Measurements from ENCODE around the gene PRKG1.

PRKG1 gene

DNA sequence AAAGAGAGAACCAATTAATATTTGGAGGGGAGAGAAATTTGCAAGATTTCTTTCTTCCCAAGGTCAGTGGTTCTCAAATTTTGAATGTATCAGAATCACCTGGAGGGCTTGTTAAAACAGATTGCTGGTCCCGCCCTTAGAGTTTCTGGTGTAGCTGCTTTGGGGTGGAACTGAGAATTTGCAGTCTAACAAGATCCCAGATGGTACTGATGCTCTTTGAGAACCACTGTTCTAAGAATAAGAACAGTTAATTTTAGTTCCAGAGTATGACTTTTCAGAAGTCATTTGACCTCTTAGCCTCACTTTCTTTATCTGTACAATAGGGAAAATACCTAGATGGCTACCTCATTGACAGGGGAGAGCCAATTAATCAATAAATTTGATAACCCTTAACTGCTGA is 161.6 kb downstream of the PRKG1 start:
- no peaks in the 10 kb centered on the region for H3K27me3 ChIP-seq (replicated peaks; ENCODE audit: control insufficient read depth, insufficient read depth, low read length)
- H3K4me1 ChIP-seq (ENCODE audit: control insufficient read depth, insufficient read depth, low read length): peaks cover 10% of the 10 kb centered on the region
- no peak for DNase-seq (ENCODE audit: low read depth)
- no peaks in the 10 kb centered on the region for H3K9me3 ChIP-seq (ENCODE audit: control insufficient read depth, low read length)
- H3K36me3 ChIP-seq (ENCODE audit: control insufficient read depth, insufficient read depth, low read length, severe bottlenecking): no peaks in the 10 kb centered on the region
- no peak overlapping the region for H3K4me3 ChIP-seq (ENCODE audit: low read length)
- no peak overlapping the region for H3K9ac ChIP-seq (ENCODE audit: low read length)

DNA sequence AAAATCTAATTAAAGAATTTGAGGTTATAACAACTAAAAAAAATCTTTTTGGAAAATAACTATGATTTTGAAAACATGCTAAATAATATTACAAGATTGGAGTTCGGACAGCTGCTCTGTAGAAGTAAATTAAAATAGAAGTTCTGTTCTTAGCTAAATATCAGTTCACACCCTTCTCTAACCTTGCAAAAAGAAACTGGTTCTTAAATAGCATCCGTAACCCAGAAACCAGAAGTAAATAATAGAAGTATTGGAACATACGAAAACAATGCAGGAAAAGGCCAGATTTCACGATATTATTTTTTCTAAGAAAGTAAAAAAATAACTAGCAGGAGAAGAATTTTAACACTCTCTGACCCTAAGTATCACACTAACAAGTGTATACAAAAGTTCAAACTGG is 164.7 kb downstream of the PRKG1 start:
- Histone ChIP-seq H3K9ac (ENCODE audit: low read length) (no peak overlapping the region), H3K9me3 (ENCODE audit: control insufficient read depth, low read length) (no peaks in the 10 kb centered on the region), H3K27me3 (replicated peaks; ENCODE audit: control insufficient read depth, insufficient read depth, low read length) (no peaks in the 10 kb centered on the region), H3K36me3 (ENCODE audit: control insufficient read depth, insufficient read depth, low read length, severe bottlenecking) (no peaks in the 10 kb centered on the region), H3K4me3 (ENCODE audit: low read length) (no peak overlapping the region), H3K4me1 (ENCODE audit: control insufficient read depth, insufficient read depth, low read length) (no peaks in the 10 kb centered on the region)
- no peak for DNase-seq (ENCODE audit: low read depth)

DNA sequence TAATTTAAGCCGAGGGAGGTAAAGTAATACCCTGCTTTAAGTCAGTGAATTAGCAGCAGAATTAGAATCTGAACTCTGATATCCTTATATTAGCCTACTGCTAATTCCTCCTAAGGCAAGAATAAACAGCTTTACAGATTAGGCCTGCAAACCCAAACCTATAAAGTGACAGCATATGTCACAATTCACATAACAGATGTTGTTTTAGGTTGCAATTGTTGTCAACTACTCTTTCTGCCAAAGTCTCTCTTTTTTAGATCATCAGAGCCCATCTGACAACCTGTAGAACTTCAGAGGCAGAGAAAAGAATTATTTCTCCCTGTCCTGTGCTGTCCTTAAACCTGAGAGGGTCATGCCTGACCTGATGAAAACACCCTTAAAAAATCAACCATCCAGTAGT is 167.2 kb downstream of the PRKG1 start:
- Histone ChIP-seq H3K4me3 (ENCODE audit: low read length) (no peak overlapping the region), H3K36me3 (ENCODE audit: control insufficient read depth, insufficient read depth, low read length, severe bottlenecking) (no peaks in the 10 kb centered on the region), H3K9me3 (ENCODE audit: control insufficient read depth, low read length) (no peaks in the 10 kb centered on the region), H3K9ac (ENCODE audit: low read length) (no peak overlapping the region), H3K27me3 (replicated peaks; ENCODE audit: control insufficient read depth, insufficient read depth, low read length) (no peaks in the 10 kb centered on the region), H3K4me1 (ENCODE audit: control insufficient read depth, insufficient read depth, low read length) (peaks cover 12% of the 10 kb centered on the region)
- DNase-seq (ENCODE audit: low read depth): no peak

DNA sequence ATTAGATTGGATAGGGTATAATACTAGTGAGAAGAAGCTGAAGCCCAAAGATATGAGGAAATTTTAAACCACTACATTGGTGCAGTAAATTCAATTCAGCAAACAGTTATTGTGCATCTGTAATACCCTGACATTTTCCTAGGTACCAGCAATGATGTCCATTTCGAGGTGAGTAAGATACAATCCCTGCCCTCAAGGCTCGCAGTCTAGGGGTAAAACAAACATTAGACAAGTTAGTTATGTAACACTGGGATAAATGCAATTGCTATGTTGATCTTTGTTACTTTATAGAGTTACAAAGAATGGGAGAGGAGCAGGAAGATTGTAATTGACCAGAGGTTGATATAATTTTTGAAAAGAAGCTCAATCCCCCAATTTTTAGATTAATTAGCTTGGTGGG is 168.1 kb downstream of the PRKG1 start:
- Histone ChIP-seq H3K9ac (ENCODE audit: low read length) (no peak overlapping the region), H3K4me1 (ENCODE audit: control insufficient read depth, insufficient read depth, low read length) (peaks cover 12% of the 10 kb centered on the region), H3K9me3 (ENCODE audit: control insufficient read depth, low read length) (no peaks in the 10 kb centered on the region), H3K27me3 (replicated peaks; ENCODE audit: control insufficient read depth, insufficient read depth, low read length) (no peaks in the 10 kb centered on the region), H3K4me3 (ENCODE audit: low read length) (no peak overlapping the region), H3K36me3 (ENCODE audit: control insufficient read depth, insufficient read depth, low read length, severe bottlenecking) (no peaks in the 10 kb centered on the region)
- DNase-seq (ENCODE audit: low read depth): no peak

DNA sequence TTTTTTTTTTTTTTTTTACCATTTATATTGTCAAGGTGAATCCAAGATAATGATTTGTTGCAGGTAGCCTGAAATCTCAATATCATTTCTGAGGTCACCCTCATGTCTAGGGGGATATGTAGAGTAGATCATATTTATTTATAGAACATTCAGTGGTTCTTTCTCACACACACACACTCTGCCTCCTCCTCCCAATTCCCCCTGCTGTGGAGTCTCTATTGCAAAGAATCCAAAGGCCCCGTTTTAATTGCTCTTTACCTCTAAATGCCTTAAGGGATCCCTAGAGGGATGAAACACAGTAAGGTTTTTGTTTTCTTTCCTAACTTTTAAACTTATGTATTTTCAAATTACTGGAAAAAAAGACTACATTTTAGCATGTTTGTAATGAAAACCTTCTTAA is 170.0 kb downstream of the PRKG1 start:
- Histone ChIP-seq H3K4me3 (ENCODE audit: low read length) (peak overlapping the region; percentile 42), H3K4me1 (ENCODE audit: control insufficient read depth, insufficient read depth, low read length) (peaks cover 12% of the 10 kb centered on the region), H3K9me3 (ENCODE audit: control insufficient read depth, low read length) (no peaks in the 10 kb centered on the region), H3K36me3 (ENCODE audit: control insufficient read depth, insufficient read depth, low read length, severe bottlenecking) (no peaks in the 10 kb centered on the region), H3K9ac (ENCODE audit: low read length) (peak overlapping the region; percentile 21), H3K27me3 (replicated peaks; ENCODE audit: control insufficient read depth, insufficient read depth, low read length) (no peaks in the 10 kb centered on the region)
- peak; percentile 46 for DNase-seq (ENCODE audit: low read depth)

DNA sequence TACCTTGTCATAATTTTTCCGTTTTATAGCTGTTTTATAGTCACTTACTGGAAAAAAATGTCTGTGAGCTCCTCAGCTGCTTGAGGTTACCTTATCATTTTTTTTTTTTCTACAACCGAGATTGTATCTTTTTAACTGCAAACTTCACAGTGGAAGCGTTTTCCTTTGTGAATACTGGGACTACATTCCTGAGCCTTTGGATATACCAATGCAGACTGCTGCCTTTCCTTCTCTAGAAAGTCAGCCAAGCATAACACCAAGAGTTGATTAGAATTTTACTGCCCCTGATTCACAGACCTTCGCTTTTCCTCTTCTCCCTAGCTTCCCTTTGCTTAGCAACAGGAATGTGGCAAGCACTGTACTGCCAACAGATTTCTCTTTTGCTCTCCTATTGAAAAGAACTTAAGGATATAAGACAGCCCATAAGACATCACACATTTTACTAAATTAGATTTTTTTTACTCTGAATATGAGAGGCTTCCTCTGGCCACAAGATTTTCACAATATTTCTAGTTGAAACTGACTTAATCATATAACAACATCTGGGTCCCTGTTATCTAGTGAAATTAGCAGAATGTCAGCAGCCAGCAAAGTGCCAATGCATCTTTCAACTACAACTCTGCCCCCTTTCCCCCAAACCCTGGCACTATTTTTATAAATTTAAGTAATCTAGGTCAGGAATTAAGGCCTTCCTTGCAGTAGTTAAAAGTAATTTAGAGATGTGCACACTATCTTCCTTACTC is 170.6 kb downstream of the PRKG1 start:
- DNase-seq (ENCODE audit: low read depth): peak; percentile 85
- no peaks in the 10 kb centered on the region for H3K27me3 ChIP-seq (replicated peaks; ENCODE audit: control insufficient read depth, insufficient read depth, low read length)
- peak overlapping the region; percentile 42 for H3K4me3 ChIP-seq (ENCODE audit: low read length)
- peaks cover 12% of the 10 kb centered on the region for H3K4me1 ChIP-seq (ENCODE audit: control insufficient read depth, insufficient read depth, low read length)
- peak overlapping the region; percentile 21 for H3K9ac ChIP-seq (ENCODE audit: low read length)
- H3K36me3 ChIP-seq (ENCODE audit: control insufficient read depth, insufficient read depth, low read length, severe bottlenecking): no peaks in the 10 kb centered on the region
- no peaks in the 10 kb centered on the region for H3K9me3 ChIP-seq (ENCODE audit: control insufficient read depth, low read length)

DNA sequence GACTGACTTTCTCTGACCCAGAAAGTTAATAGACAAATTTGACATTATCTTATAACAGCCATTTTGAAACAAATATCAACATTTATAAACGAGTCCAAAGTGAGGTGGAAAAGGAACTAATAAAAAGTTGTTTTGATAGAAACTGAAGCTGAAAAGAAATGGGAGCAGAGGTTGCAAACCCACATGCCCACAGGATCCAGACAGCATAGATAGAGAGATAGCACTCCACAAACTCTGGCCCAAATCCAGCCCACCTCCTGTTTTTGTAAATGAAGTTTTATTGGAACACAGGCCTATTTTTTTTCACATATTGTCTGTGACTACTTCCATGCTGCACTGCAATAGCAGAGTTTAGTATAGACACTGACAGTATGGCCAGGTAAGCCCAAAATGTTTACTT is 171.9 kb downstream of the PRKG1 start:
- no peak for DNase-seq (ENCODE audit: low read depth)
- H3K9ac ChIP-seq (ENCODE audit: low read length): no peak overlapping the region
- H3K27me3 ChIP-seq (replicated peaks; ENCODE audit: control insufficient read depth, insufficient read depth, low read length): no peaks in the 10 kb centered on the region
- H3K4me1 ChIP-seq (ENCODE audit: control insufficient read depth, insufficient read depth, low read length): peaks cover 21% of the 10 kb centered on the region
- no peak overlapping the region for H3K4me3 ChIP-seq (ENCODE audit: low read length)
- no peaks in the 10 kb centered on the region for H3K9me3 ChIP-seq (ENCODE audit: control insufficient read depth, low read length)
- H3K36me3 ChIP-seq (ENCODE audit: control insufficient read depth, insufficient read depth, low read length, severe bottlenecking): no peaks in the 10 kb centered on the region

DNA sequence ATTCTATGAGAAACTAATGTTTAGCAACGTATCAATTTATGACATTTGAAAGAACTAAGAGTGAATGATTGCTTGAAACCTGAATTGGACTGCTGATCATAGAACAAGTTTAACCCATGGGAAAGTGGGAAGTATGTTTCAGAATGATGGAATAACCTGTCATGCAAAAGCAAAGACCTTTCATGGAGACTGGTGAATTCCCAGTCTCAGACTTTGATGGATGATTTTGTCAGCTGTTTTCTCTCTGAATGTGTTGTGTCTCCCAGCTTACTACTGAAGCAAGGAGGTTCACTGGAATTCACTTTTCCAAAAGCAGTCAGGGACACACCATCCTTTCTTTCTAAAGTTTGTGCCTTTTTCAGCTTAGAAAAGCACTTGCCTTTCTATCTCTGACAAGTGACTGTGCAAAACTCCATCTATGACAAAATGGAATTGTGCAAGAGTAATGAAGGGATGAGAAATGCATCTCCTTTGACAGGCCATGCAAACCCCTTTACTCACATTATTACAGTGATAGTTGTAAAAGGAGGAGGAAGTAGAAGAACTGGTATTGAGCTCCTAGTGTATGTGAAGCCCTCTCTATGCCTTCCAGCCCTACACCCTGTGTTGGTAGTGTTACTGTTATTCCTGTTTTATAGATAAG is 176.1 kb downstream of the PRKG1 start:
- H3K4me3 ChIP-seq (ENCODE audit: low read length): no peak overlapping the region
- no peak for DNase-seq (ENCODE audit: low read depth)
- no peaks in the 10 kb centered on the region for H3K9me3 ChIP-seq (ENCODE audit: control insufficient read depth, low read length)
- no peaks in the 10 kb centered on the region for H3K36me3 ChIP-seq (ENCODE audit: control insufficient read depth, insufficient read depth, low read length, severe bottlenecking)
- no peaks in the 10 kb centered on the region for H3K27me3 ChIP-seq (replicated peaks; ENCODE audit: control insufficient read depth, insufficient read depth, low read length)
- H3K9ac ChIP-seq (ENCODE audit: low read length): no peak overlapping the region
- H3K4me1 ChIP-seq (ENCODE audit: control insufficient read depth, insufficient read depth, low read length): peaks cover 9% of the 10 kb centered on the region

DNA sequence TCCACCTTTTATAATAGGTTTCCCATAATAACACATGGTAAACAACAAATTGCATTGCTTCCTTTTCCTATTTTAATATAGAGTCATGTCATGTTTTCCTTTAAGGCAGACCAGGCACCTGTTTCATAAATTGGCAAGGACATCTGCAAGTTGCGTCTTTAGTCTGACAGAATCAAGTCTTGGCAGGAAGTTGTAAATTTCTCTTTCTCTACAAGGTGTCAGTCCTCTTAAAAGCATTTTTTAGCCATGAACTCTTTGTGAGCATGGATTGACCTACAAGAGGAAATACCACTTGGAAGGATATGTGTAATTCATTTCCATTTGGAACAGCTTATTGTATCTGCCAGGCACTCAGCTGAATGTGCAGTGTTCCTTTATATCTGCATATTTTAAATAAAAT is 176.8 kb downstream of the PRKG1 start:
- Histone ChIP-seq H3K9ac (ENCODE audit: low read length) (no peak overlapping the region), H3K9me3 (ENCODE audit: control insufficient read depth, low read length) (no peaks in the 10 kb centered on the region), H3K4me1 (ENCODE audit: control insufficient read depth, insufficient read depth, low read length) (peaks cover 9% of the 10 kb centered on the region), H3K36me3 (ENCODE audit: control insufficient read depth, insufficient read depth, low read length, severe bottlenecking) (no peaks in the 10 kb centered on the region), H3K4me3 (ENCODE audit: low read length) (no peak overlapping the region), H3K27me3 (replicated peaks; ENCODE audit: control insufficient read depth, insufficient read depth, low read length) (no peaks in the 10 kb centered on the region)
- no peak for DNase-seq (ENCODE audit: low read depth)

DNA sequence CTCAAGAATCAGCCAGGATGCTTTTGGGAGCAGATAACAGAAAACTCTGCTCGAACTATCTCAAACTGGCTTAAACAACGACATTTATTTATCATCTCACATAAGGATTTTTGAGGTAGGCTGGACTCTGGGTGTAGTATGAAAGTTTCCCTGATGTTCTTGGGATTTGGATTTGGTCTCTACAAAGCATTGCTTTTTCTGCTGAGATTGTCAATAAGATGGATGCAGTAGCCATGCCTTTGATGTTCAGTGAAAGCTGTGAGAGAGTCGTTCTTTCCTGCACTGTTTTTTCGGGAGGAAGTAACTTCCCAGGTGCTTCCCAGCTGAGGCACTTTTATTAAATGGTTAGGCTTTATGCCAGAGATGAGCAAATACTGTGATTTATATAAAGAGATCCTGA is 181.1 kb downstream of the PRKG1 start:
- no peaks in the 10 kb centered on the region for H3K9me3 ChIP-seq (ENCODE audit: control insufficient read depth, low read length)
- H3K27me3 ChIP-seq (replicated peaks; ENCODE audit: control insufficient read depth, insufficient read depth, low read length): no peaks in the 10 kb centered on the region
- no peaks in the 10 kb centered on the region for H3K36me3 ChIP-seq (ENCODE audit: control insufficient read depth, insufficient read depth, low read length, severe bottlenecking)
- no peak for DNase-seq (ENCODE audit: low read depth)
- no peak overlapping the region for H3K4me3 ChIP-seq (ENCODE audit: low read length)
- peaks cover 30% of the 10 kb centered on the region for H3K4me1 ChIP-seq (ENCODE audit: control insufficient read depth, insufficient read depth, low read length)
- no peak overlapping the region for H3K9ac ChIP-seq (ENCODE audit: low read length)

DNA sequence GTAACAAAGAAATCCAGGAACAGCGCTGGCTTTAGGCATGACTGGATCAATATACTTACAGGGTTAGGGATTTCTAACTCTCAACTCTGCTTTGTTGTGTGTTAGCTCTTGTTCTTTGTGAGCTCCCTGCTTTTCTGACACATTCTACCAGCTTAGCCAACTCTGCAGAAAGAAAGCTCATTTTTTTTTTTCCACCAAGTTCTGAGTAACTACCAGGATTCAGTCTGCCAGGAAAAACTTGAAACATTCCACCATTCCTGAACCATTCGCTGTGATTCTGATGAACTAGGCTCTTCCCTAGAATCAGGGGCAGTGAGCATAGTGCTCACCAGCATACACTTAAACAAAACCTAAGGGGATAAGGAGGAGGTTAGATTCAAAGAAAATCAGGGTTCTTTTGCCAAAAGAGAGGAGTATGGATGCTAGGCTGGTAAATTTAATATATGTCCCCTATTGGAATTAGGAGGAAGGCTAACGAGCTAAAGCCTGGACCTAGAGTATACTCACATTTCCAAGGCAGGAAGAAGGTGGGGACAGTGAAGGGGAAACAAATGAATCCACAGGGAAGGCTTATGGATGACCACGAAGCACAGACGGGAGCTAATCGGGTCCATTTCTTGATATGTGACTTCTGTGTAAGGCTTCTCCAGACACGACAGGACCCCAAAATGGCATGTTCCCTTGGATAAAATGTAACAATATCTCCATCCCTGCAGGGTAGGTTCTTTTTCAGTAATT is 183.4 kb downstream of the PRKG1 start:
- no peak for DNase-seq (ENCODE audit: low read depth)
- Histone ChIP-seq H3K9ac (ENCODE audit: low read length) (peak overlapping the region; percentile 51), H3K9me3 (ENCODE audit: control insufficient read depth, low read length) (no peaks in the 10 kb centered on the region), H3K4me3 (ENCODE audit: low read length) (peak overlapping the region; percentile 44), H3K27me3 (replicated peaks; ENCODE audit: control insufficient read depth, insufficient read depth, low read length) (no peaks in the 10 kb centered on the region), H3K4me1 (ENCODE audit: control insufficient read depth, insufficient read depth, low read length) (peaks cover 38% of the 10 kb centered on the region), H3K36me3 (ENCODE audit: control insufficient read depth, insufficient read depth, low read length, severe bottlenecking) (no peaks in the 10 kb centered on the region)

All from adipocyte (in vitro differentiated cells).